HCT116 (cell line): ENCODE data around the gene COQ2. TPM values are rescaled to one million over a fixed set of nuclear protein-coding genes. Genes with fewer than 3 reads are reported as not detected.

Experiments
- ATAC-seq: fragments of 200-7000 bp; cut with Tn5 transposase; 2 replicates; pipeline ENCODE4 v1.9.1; 2020; ENCODE audit warnings: mild to moderate bottlenecking, moderate library complexity
- BruUV-seq: library from RNA; stranded (reverse); fragments of 400-500 nt; replicated peaks from 2 replicates; lab custom pipeline; 2021; lab: Mats Ljungman, UMichigan
- CTCF ChIA-PET: fragments of 300-600 bp; sonication (Branson Sonifier 250); formaldehyde crosslinking; loops from one replicate; lab custom pipeline; 2021; ENCODE audit warnings: antibody characterized with exemption; lab: Charles Lee
- POLR2A ChIA-PET: fragments of 300-600, 350-600 bp; sonication (Branson Sonifier 250); formaldehyde crosslinking; loops from one replicate; lab custom pipeline; 2021; ENCODE audit warnings: antibody characterized with exemption; lab: Charles Lee
- RAD21 ChIA-PET, 2 experiments: fragments of 300-600 bp; sonication (Branson Sonifier 250); formaldehyde crosslinking; loops; one replicate each; lab custom pipeline; 2023; ENCODE audit warnings: low total read pairs in 2 of 2; ENCODE audit not compliant: uncharacterized antibody in 2 of 2, unreplicated experiment in 2 of 2, low non-redundant PET in 1 of 2; lab: Charles Lee
- DNase-seq: peaks from one replicate; pipeline ENCODE4 v3.0.0-alpha.2; 2010; ENCODE audit warnings: low read depth, low spot score
- H2AFZ ChIP-seq: fragments of 200-600 bp; shearing (Covaris generic), sonication (generic); 2 replicates; pipeline ENCODE4 v1.6.1; 2017; ENCODE audit warnings: low read depth, mixed run types, mixed read lengths, antibody characterized with exemption, low read length; ENCODE audit not compliant: poor library complexity, severe bottlenecking
- H3K27ac ChIP-seq: 2 replicates; pipeline ENCODE4 v1.5.1; 2012; ENCODE audit warnings: low read depth, low read length
- H3K27me3 ChIP-seq: fragments of 200-600 bp; sonication (generic); 2 replicates; pipeline ENCODE4 v1.6.1; 2016; ENCODE audit warnings: mixed run types, low read length, mixed read lengths; ENCODE audit not compliant: insufficient read depth
- H3K36me3 ChIP-seq, 2 experiments: fragments of 200-500 bp in 1 of 2; fragments of 200-600 bp in 1 of 2; sonication (Bioruptor generic) in 1 of 2; sonication (generic) in 1 of 2; 2 replicates each; pipeline versions ENCODE4 v1.5.1 to v1.6.1; 2014 to 2016; ENCODE audit warnings: low read length in 2 of 2, inconsistent platforms in 1 of 2, mixed read lengths in 1 of 2, mixed run types in 1 of 2; ENCODE audit not compliant: insufficient read depth in 2 of 2, control insufficient read depth in 1 of 2
- H3K4me1 ChIP-seq, 2 experiments: fragments of 200-600 bp in 1 of 2; sonication (generic) in 1 of 2; 2 replicates each; pipeline versions ENCODE4 v1.5.1 to v1.6.1; 2012 to 2017; ENCODE audit warnings: low read length in 2 of 2, inconsistent platforms in 1 of 2, mild to moderate bottlenecking in 1 of 2, mixed read lengths in 1 of 2, mixed run types in 1 of 2, moderate library complexity in 1 of 2; ENCODE audit not compliant: insufficient read depth in 2 of 2, control insufficient read depth in 1 of 2
- H3K4me2 ChIP-seq: fragments of 200-600 bp; sonication (generic); 2 replicates; pipeline ENCODE4 v1.6.1; 2017; ENCODE audit warnings: mixed run types, low read length, mixed read lengths
- H3K4me3 ChIP-seq, 2 experiments: fragments of 200-600 bp in 1 of 2; sonication (generic) in 1 of 2; replicated peaks in 1 of 2; 2 replicates each; pipeline ENCODE4 v1.5.1; 2011 to 2016; ENCODE audit warnings: low read length in 2 of 2, control low read depth in 1 of 2, low read depth in 1 of 2, mild to moderate bottlenecking in 1 of 2, mixed read lengths in 1 of 2, mixed run types in 1 of 2
- H3K79me2 ChIP-seq: fragments of 200-600 bp; sonication (generic); 2 replicates; pipeline ENCODE4 v1.6.1; 2017; ENCODE audit warnings: mild to moderate bottlenecking, mixed run types, low read length, moderate library complexity, mixed read lengths; ENCODE audit not compliant: insufficient read depth
- H3K9ac ChIP-seq: fragments of 200-600 bp; sonication (generic); 2 replicates; pipeline ENCODE4 v1.6.1; 2016; ENCODE audit warnings: low read length, mixed read lengths
- H3K9me2 ChIP-seq: fragments of 200-600 bp; sonication (generic), shearing (Covaris generic); 2 replicates; pipeline ENCODE4 v1.6.1; 2017; ENCODE audit warnings: mixed run types, mild to moderate bottlenecking, moderate library complexity; ENCODE audit not compliant: insufficient read depth
- H3K9me3 ChIP-seq, 2 experiments: fragments of 200-500 bp in 1 of 2; fragments of 200-600 bp in 1 of 2; sonication (Bioruptor generic) in 1 of 2; sonication (generic) in 1 of 2; 2 replicates each; pipeline ENCODE4 v1.6.1; 2014 to 2017; ENCODE audit warnings: low read length in 2 of 2, mixed read lengths in 2 of 2, inconsistent platforms in 1 of 2, low read depth in 1 of 2, mild to moderate bottlenecking in 1 of 2, mixed run types in 1 of 2, moderate library complexity in 1 of 2; ENCODE audit not compliant: control insufficient read depth in 1 of 2, insufficient read depth in 1 of 2
- H4K20me1 ChIP-seq: fragments of 200-600 bp; sonication (generic), shearing (Covaris generic); 2 replicates; pipeline ENCODE4 v1.6.1; 2017; ENCODE audit warnings: mixed run types, mild to moderate bottlenecking, moderate library complexity; ENCODE audit not compliant: insufficient read depth
- CEBPB ChIP-seq: IDR thresholded peaks from 2 replicates; pipeline ENCODE4 v1.6.1; 2012; ENCODE audit warnings: low read depth
- EGR1 ChIP-seq: IDR thresholded peaks from 2 replicates; pipeline ENCODE4 v1.6.1; 2012; ENCODE audit warnings: low read depth
- EZH2 ChIP-seq: fragments of 200-600 bp; sonication (generic); IDR thresholded peaks from 2 replicates; pipeline ENCODE4 v1.6.1; 2017; ENCODE audit warnings: antibody characterized with exemption, mixed run types
- EZH2phosphoT487 ChIP-seq: fragments of 200-600 bp; IDR thresholded peaks from 2 replicates; pipeline ENCODE4 v1.6.1; 2018; ENCODE audit warnings: antibody characterized with exemption, borderline replicate concordance
- RAD21 ChIP-seq: IDR thresholded peaks from 2 replicates; pipeline ENCODE4 v1.6.1; 2012; ENCODE audit warnings: low read depth, mild to moderate bottlenecking
- SP1 ChIP-seq: IDR thresholded peaks from 2 replicates; pipeline ENCODE4 v1.6.1; 2012; ENCODE audit warnings: low read depth
- SRF ChIP-seq: IDR thresholded peaks from 2 replicates; pipeline ENCODE4 v1.6.1; 2012; ENCODE audit warnings: low read depth
- YY1 ChIP-seq: IDR thresholded peaks from 2 replicates; pipeline ENCODE4 v1.6.1; 2011; ENCODE audit warnings: low read length, low read depth, moderate library complexity, mild to moderate bottlenecking; ENCODE audit not compliant: insufficient replicate concordance; ENCODE audit errors: extremely low read depth
- ZFX ChIP-seq: fragments of 450-650 bp; IDR thresholded peaks from 2 replicates; pipeline ENCODE4 v1.6.1; 2017
- intact Hi-C: fragments of 100-400 bp; cut with micrococcal nuclease; formaldehyde crosslinking; loops from 2 replicates; pipeline ENCODE4 v1.10.0; 2022
- total RNA-seq: library from RNA; stranded (reverse); gene quantifications from one replicate; pipeline ENCODE4 v1.2.1, GENCODE V29; 2021; ENCODE audit not compliant: unreplicated experiment
- TF ChIP-seq, protein P1 (sequence below): IDR thresholded peaks from 2 replicates; pipeline ENCODE4 v1.6.1; 2011; ENCODE audit warnings: mild to moderate bottlenecking, low read length, moderate library complexity; ENCODE audit not compliant: insufficient replicate concordance; ENCODE audit errors: extremely low read depth

Gene COQ2
- total RNA-seq, 1 experiment from 2014 or later: 20.6 TPM

DNA sequence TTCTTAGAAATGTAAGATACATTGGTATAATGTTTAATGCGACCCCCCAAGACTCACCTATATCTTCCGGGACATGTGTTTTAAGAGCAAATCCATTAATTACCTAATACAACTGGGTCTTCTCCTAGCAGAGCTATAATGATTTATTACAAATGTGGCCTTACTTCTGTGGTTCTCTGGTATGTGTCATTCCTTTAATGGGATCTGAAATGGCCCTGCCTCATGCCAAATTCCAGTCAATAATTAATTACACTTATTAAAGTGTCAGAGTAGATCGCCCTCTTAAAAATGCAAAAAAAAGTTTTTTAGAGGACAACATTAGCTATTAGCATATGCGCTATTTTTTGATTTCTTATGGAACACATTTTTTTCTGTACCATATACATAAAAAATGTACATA lies 33.1 kb upstream of the COQ2 start:
- ChIA-PET CTCF (no interaction called here), POLR2A (no interaction called here), RAD21 (no interaction called here)
- ATAC-seq: no peak
- no peak overlapping the region for H2AFZ ChIP-seq
- H3K4me1 ChIP-seq: no peaks in the 10 kb centered on the region
- no TSS peak for BruUV-seq
- H3K4me2 ChIP-seq: no peak overlapping the region
- intact Hi-C loops: no loop called here
- no peaks in the 10 kb centered on the region for H4K20me1 ChIP-seq
- H3K36me3 ChIP-seq: no peaks in the 10 kb centered on the region
- H3K9ac ChIP-seq: no peak overlapping the region
- TF ChIP-seq EZH2phosphoT487 (no peak), EZH2 (no peak), EGR1 (no peak), SP1 (no peak), YY1 (no peak), ZFX (no peak), SRF (no peak), RAD21 (no peak), CEBPB (no peak)
- TF ChIP-seq, protein P1, sequence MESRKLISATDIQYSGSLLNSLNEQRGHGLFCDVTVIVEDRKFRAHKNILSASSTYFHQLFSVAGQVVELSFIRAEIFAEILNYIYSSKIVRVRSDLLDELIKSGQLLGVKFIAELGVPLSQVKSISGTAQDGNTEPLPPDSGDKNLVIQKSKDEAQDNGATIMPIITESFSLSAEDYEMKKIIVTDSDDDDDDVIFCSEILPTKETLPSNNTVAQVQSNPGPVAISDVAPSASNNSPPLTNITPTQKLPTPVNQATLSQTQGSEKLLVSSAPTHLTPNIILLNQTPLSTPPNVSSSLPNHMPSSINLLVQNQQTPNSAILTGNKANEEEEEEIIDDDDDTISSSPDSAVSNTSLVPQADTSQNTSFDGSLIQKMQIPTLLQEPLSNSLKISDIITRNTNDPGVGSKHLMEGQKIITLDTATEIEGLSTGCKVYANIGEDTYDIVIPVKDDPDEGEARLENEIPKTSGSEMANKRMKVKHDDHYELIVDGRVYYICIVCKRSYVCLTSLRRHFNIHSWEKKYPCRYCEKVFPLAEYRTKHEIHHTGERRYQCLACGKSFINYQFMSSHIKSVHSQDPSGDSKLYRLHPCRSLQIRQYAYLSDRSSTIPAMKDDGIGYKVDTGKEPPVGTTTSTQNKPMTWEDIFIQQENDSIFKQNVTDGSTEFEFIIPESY: no peak
- H3K27me3 ChIP-seq: no peaks in the 10 kb centered on the region
- no peaks in the 10 kb centered on the region for H3K9me2 ChIP-seq
- DNase-seq: no peak
- no peaks in the 10 kb centered on the region for H3K9me3 ChIP-seq
- H3K27ac ChIP-seq: no peak overlapping the region
- H3K4me3 ChIP-seq: no peak overlapping the region
- no peaks in the 10 kb centered on the region for H3K79me2 ChIP-seq
